CD4-positive, alpha-beta T cell treated with Interleukin-17A for 4 hours (primary cell): Measurements from ENCODE around the gene MEGF6.
A peak's percentile ranks its signal among the peaks of the same experiment; 100 is the strongest.
"Not testable (repeated sequence)": the region's sequence is repeated elsewhere in the genome, so short reads cannot be mapped to it uniquely, and the experiment has no call there.

Experiments
- DNase-seq: peaks from one replicate; pipeline ENCODE4 v3.0.0-alpha.2; 2020; ENCODE audit warnings: mixed read lengths

Gene MEGF6

DNA sequence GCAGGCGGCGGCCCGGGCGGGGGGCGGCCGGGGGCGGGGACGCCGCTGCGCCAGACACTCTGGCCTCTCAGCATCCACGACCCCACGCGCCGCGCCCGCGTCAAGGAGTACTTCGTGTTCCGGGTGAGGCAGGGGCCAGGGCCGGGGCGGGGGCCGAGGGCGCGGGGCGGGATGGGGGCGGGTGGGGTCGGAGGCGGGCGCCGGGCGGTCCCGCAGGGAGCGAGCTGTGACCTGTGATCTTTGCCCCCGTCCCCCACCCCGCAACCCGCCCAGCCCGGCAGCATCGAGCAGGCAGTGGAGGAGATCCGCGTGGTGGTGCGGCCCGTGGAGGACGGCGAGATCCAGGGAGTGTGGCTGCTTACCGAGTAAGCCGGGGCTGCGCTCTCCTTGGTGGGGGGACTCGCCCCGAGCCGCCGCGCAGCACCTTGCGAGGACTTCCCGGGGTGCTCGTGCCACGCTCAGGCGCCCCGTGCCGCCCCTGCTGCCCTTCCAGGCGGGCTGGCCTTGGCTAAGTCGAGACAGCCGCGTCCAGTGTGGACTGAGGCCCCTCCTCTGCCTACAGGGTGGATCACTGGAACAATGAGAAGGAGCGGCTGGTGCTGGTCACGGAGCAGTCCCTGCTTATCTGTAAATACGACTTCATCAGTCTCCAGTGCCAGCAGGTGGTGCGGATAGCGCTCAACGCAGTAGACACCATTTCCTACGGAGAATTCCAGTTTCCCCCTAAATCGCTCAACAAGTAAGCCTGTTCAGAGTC is 14.0 kb upstream of the MEGF6 start:
- DNase-seq = no peak

DNA sequence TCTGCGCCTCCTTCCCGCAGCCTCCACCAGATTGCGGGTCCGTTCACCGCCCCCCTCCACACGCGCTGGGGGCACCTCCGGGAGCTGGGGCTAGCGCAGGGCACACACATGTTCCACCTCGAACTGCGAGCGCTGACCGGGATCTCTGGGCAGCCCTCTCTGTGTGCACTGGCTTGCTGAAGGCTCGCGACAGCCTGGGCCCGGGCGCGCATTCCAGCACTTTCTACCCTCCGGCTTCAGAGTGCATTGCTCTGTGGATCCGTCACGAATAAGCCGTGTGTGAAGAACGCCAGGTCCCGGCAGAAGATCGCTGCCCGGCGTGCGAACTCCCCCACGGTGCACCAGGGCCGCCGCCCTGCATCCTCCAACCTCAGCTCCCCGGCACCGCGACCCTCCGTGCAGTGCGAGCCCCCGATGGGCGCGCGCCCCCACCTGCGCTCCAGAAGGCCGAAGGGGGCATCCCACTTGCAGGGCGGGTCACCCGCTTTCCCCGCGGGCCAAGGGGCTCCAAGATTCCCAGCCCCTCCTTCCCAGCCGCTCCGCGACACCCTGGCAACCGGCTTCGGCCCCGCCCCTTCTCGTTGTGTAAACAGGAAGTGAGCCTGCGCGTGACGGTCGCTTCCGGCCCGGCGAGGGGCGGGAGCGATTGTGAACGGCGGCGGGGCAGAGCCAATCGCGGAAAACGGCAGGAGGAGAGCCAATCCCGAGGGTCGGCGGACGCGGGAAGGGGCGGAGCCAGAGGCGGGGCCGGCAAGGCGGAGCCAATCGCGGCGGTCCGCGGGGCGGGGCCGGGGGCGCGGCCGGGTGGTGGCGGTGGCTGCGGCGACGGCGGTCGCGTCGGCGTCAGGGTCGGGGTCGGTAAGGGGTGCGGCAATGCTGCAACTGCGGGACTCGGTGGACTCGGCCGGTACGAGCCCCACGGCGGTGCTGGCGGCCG is 13.2 kb upstream of the MEGF6 start, which contains the start of gene TPRG1L:
TPRG1L (plus strand) TSS at position 816 of the 937 bp plus-strand sequence; CDS start at position 874, 58 bp downstream.
- peak; percentile 99 for DNase-seq

DNA sequence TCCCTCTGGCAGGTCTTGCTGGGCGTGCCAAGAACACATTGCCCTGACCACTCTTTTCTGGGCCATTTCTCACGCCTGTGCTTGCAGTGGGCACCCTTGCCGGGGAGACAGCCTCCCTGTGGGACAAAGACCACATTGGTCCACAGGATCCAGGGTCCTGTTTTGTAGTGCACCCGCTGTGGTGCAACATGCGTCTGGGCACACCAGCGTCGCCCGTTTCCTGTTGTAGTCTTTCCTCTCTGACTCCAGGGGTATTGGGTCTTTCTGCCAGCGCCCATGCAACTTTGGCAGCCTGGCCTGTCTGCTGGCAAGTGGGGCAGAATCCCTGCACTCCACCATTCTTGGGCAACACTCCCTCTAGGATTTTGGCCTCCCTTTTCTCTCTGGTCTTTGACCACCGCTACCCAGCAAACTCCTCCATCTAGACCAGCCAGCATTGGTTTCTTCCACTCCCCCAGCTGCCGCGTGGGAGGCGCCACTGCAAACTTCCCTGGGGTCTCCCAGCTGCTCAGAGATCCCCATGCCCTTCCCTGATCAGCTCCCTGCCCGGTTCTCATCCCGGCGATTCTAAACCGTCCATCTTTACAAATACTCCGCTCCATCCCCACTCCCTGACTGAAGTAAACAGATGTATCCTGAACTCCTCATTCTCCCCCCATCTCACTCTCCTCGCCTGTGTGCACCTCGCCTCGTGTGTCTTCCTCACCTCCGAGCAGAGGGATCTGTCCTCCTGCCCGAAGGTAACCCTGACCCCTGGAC is 12.3 kb upstream of the MEGF6 start:
- no peak for DNase-seq

DNA sequence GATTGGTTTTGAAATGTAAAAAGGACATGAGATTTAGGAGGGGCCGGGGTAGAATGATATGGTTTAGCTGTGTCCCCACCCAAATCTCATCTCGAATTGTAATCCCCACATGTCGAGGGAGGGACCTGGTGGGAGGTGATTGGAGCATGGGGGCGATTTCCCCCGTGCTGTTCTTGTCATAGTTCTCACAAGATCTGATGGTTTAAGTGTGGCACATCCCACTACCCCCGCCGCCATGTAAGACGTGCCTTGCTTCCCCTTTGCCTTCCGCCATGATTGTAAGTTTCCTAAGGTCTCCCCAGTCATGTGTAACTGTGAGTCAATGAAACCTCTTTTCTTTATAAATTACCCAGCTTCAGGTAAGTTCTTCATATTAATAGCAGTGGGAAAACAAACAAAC is 10.8 kb upstream of the MEGF6 start:
- not testable (repeated sequence) for DNase-seq

DNA sequence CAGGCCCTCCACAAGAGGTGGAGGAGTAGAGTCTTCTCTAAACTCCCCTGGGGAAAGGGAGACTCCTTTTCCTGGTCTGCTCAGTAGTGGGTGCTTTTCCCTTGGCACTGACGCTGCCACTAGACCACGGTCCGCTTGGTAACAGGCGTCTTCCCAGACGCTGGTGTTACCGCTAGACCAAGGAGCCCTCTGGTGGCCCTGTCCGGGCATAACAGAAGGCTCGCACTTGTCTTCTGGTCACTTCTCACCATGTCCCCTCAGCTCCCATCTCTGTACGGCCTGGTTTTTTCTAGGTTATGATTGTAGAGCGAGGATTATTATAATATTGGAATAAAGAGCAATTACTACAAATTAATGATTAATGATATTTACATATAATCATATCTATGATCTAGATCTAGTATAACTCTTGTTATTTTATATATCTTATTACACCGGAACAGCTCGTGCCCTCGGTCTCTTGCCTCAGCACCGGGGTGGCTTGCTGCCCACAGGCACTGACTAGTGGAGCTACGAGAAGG is 9.9 kb upstream of the MEGF6 start:
- DNase-seq = peak; percentile 27

DNA sequence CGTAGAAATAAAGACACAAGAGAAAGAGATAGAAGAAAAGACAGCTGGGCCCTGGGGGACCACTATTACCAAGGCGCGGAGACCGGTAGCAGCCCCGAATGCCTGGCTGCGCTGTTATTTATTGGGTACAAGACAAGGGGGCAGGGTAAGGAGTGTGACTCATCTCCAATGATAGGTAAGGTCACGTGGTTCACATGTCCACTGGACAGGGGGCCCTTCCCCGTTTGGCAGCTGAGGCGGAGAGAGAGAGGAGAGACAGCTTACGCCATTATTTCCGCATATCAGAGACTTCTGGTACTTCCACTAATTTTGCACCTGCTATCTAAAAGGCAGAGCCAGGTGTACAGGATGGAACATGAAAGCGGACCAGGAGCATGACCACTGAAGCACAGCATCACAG is 9.4 kb upstream of the MEGF6 start:
- no peak for DNase-seq

DNA sequence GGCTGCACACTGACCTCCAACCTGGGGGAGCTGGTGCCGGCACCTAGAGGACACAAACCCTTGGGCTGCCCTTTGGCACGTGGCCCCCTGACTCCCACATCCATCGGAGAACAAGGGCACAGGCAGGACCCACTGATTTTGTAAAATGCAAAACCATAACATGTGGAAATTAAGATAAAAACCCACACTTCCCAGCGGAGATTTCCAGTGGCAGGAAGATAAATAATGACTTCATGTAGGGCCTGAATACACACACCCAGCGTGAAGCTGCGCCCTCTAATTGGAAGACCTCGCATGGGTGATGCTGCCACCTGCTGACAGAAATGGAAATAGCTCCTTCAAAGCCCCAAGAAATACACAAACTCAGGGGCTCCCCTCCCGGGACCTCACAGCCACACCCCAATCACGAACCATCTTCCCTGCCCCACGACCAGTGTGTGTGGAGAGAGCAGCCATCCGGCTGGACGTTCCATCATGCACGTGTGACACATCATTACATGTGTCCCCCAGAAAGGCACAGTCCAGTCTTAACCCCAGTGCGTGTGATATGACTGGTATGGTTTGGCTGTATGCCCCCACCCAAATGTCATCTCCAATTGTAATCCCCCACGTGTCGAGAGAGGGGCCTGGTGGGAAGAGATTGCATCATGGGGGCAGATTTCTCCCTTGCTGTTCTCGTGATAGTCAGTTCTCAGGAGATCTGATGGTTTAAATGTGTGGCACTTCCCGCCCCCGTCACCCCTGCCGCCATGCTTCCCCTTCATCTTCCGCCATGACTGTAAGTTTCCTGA is 7.8 kb upstream of the MEGF6 start:
- DNase-seq = peak; percentile 84

DNA sequence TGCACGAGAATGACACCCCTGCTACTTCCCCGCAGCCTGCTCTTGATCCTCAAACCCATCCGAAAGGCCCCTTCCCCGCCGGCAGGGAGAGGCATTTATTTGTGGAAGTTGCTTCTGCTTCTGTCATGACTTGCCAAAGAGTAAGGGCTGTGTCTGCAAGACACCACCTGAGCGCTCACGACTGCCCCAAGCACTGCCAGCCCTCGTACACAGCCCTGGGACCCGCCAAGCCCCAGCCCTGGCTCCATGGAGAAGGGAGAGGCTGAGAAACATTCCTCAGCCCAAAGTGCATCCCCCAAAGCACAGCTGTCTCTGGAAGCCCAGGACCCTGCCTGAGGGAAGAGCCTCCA is 7.2 kb upstream of the MEGF6 start:
- no peak for DNase-seq

DNA sequence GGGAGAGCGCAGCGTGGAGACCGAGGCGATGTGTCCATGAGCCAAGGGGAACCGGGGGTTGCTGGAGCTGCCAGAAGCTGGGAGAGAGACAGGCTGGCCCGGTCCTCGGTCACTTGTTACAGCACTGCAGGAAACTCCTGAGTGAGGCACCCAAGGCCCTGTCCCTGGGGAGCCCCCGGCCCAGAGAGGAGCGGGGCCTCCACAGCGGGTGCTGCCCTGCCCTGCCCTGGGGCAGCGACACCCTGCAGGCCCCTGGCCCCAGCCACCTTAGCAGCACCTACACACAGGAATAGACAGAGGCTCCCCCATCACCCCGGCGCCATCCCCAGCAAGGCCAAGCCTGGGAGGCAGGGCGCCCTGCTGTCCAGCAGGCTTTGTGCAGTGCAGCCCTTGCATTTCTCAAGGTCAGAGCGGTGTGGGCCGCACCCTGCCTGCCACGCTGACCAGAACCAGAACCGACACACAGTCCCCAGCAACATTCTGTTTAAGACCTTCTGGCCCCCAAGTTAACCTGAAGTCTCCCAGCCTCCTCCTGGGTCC is 6.6 kb upstream of the MEGF6 start:
- DNase-seq = no peak

DNA sequence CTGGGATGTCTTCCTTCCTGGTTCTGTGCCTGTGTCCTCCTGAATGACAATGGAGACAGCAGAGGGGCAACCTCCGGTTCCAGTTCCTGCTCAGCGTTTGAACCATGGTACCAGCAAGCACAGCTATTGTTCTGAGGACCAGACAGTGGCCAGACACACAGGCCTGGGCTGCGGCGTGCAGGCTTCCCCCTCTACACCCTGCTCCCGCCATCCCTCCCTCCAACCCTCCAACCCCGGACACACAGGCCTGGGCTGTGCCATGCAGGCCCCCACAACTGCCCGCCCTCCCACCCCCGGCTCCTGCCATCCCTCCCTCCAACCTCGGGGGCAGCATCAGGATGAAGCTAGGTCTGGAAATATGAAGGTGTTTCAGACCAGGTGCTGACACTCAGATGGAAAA is 5.6 kb upstream of the MEGF6 start:
- DNase-seq = no peak

DNA sequence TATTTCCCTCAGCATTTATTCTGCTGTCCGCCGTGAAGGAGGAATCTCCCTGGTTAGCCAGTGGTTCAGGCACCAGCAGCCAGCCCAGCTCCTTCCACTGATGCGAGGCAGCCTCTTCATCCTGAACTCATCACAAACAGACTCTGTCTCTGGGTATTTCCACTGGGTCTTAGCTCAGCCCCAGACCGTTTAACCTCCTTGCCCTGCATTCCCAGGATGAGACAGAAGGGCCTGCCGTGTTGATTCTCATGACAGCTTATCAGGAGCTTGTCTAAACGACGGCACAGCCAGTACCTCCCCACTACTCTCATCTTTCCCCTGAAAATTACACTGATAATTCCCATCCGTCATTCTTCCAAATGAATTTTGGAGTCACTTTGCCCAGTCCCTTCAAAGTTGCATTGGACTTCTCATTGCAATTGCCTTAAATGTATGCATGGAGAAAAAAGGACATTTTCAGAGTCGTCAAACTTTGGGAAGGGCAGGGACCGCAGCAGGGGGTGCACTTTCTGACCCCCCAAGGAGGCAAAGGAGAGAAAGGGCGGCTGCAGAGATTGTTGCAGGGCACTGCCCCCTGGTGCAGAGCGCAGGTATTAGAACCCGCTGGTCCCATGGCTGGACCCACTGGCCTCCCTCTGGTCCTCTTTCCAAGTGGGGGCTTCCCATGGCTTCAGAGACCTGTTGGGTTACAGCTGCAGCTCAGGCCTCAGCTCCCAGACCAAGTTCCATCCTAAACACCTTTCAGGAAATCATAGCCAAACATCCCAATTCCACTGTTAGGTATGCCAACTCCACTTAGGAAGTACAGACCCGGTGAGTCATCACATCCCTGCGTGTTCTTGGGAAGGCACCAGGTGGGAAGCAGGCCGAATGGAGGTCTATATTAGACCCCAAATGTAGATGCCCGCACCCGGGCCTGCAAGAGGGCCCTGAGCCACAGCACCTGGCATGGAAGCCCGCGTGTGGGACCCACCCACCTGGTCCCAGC is 3.7 kb upstream of the MEGF6 start:
- peak; percentile 36 for DNase-seq

DNA sequence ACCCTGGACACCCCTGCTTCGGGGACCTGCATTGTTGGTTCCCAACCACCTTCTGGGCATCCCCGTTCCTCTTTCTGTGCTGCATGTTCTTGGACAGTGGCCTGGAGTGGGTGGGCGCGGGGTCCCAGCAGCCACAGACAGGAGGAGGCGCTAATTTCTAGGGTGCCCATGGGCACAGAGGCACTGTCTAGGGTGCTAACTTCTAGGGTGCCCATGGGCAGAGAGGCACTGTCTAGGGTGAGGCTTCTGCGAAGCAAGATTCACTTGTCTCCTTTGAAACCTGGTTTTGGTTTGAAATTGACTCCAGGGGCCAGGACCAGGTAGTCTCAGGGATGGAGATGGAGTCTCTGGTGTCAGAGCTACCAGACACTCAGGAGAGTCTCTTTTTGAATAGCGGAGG is 815 bp upstream of the MEGF6 start:
- no peak for DNase-seq

DNA sequence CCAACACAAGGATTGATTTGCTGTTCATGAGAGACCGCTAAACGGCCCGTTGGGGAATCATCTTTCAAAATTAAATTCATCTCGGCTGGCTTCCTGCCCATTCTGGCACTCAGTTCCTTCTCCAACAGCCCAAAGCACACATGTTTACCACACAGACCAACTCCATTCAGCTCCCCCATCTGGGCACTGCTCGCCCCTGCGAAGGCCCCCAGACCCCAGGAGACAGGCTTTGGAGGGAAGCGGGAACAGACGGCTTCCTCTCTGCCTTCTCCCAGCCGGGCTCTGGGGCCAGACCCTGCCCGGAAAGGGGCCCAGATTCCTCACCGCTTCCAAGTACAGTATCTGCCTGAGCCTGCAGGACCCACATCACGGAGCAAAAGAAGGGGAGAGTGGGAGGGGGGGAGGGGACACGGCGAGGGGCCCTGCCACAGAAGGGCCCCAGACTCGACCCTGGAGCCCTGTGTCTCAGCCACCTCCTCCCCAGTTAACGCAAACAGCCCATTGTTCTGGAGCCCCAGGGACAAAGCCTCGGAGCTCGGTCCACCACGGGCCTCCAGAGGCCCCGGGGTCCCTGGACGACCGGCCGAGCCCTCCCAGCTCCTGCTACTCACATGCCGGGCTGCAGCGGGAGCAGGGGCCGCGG is 660 bp downstream of the MEGF6 start:
- no peak for DNase-seq

DNA sequence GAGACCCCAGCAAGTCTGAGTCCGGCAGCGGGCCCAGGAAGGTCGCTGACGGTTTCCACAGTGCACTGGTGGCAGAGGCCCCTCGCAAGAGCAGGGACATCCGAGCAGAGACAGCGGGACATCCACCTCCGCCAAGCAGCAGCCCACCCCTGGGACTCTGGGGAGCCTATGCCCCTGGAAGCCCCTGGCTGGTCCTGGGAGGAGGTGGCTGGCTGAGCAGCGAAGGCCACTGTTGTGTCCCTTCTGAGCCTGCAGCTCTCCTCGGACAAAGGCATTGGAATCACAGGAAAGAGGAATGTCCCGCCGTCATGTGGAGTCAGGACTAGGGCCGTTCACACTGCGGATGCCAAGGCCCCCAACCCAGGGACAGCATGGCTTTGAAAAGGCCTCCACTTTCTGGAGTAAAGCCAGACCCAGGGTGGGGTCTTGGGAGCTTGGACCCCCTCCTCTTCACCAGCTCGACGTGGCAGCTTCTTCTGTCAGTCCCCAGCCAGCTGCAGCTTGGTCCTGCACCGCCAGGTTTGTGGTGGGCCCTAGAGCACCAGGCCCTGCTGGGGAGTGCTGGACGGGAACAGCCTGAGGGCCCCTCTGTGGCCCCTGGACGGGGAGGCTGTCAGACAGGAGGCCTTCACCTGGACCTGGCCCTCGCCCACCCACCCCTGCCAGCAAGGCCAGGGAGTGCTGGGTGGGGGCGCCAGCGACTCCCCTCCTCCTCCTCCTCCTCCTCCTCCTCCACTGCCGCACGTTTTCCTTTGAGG is 1.4 kb downstream of the MEGF6 start:
- DNase-seq = no peak

DNA sequence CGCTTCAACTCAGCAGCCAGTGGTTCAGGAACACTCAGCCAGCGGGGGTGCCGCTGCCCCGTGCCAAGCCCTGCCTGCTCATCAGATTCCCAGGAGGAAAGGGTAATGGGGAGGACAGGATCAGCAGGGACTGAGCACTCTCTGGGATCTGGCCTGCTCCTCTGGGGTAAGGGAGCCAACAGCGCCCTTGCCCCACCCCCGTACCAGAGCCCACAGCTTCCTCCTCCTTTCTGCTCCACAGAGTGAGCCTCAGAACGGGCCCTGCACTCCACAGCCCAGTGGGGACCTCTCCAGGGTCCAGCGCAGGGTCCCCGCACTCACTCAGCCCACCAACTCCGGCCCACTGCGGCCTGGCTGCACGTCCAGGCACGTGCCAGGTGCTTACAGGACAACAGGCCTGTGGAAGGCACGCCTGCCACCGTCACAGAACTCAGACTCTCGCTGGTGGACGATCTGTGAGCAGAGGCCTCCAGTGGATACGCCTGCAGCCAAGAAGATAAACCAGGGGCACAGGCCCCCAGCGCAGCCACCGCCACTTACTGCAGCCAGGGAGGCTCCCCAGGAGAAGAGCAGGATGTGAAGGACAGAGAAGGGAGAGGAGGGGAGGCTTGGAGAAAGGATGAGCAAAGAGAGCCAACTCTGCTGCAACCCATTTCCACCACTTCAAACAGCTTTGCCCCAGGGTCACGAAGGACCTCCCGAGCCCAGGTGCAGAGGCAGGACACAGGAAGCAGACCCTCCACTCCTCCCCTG is 2.1 kb downstream of the MEGF6 start:
- no peak for DNase-seq

DNA sequence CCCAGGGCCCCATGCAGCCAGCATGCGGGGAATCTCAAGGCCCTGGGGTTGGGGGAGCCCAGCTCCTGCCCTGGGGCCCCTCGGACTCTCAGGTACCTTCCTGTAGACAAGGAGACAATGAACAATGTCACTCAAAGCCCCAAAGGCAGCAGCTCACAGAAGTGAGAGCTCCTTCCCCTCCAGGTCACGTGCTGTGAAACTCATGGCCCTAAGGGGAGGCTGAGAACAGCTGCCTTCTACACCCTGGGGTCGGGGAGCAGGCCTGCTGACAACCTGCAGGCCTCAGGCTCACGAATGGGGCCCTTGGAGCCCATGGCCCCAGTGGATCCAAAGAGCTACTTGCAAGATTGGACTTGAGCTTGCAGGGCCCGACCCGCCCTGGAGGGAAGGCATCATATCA is 3.2 kb downstream of the MEGF6 start:
- no peak for DNase-seq

DNA sequence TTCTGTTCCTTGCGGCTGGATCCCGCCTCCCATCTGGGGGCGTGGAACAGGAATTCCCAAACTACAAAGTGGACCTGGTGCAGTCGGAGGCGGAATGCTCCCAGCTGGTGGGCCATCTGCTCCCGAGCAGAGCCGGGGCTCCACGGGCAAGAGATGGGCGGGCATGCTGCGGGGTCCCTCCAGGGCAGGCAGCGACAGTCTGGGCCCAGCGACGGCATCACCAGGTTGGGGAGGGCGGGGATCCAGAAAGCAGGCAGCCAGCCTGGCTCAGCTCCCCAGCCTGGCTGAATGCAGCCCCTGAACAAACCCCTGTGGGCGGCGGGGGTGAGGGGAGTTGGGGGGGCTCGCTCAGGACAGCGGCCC is 3.6 kb downstream of the MEGF6 start:
- DNase-seq = no peak
